HG02938 (cell line): ENCODE measurements around the gene SLCO4A1.

Experiments
- ATAC-seq: cut with Tn5 transposase; IDR thresholded peaks from one replicate; pipeline ENCODE4 v1.9.1; 2021; ENCODE audit warnings: mild to moderate bottlenecking, moderate library complexity; ENCODE audit not compliant: unreplicated experiment

Gene SLCO4A1

GRCh38 chr20:62696989-62697388, 54.7 kb downstream of the SLCO4A1 start:
- no peak for ATAC-seq

- no peak for ATAC-seq
Measured at GRCh38 chr20:62697468-62697912, 55.2 kb downstream of the SLCO4A1 start.

- ATAC-seq: no peak
Measured at GRCh38 chr20:62698231-62698630, 55.9 kb downstream of the SLCO4A1 start.

GRCh38 chr20:62699296-62699695, 57.0 kb downstream of the SLCO4A1 start:
- no peak for ATAC-seq

GRCh38 chr20:62699741-62700140, 57.4 kb downstream of the SLCO4A1 start:
- ATAC-seq: no peak

- ATAC-seq: no peak
Measured at GRCh38 chr20:62700261-62700930, 58.1 kb downstream of the SLCO4A1 start.

GRCh38 chr20:62701161-62702012, 59.1 kb downstream of the SLCO4A1 start:
- no peak for ATAC-seq

- ATAC-seq: no peak
Measured at GRCh38 chr20:62702013-62702300, 59.7 kb downstream of the SLCO4A1 start.

GRCh38 chr20:62702895-62703852, 60.9 kb downstream of the SLCO4A1 start:
- no peak for ATAC-seq

- no peak for ATAC-seq
Measured at GRCh38 chr20:62703853-62704228, 61.5 kb downstream of the SLCO4A1 start.

- no peak for ATAC-seq
Measured at GRCh38 chr20:62704341-62704948, 62.1 kb downstream of the SLCO4A1 start.

GRCh38 chr20:62705627-62706026, 63.3 kb downstream of the SLCO4A1 start:
- ATAC-seq: no peak

- ATAC-seq: no peak
Measured at GRCh38 chr20:62706344-62706743, 64.0 kb downstream of the SLCO4A1 start.

- ATAC-seq: no peak
Measured at GRCh38 chr20:62706857-62707256, 64.6 kb downstream of the SLCO4A1 start.

- ATAC-seq: no peak
Measured at GRCh38 chr20:62707276-62707920, 65.1 kb downstream of the SLCO4A1 start.

- no peak for ATAC-seq
Measured at GRCh38 chr20:62707921-62708521, 65.7 kb downstream of the SLCO4A1 start.

GRCh38 chr20:62708591-62709536, 66.6 kb downstream of the SLCO4A1 start, which contains the start of gene NTSR1:
NTSR1 (plus strand) TSS chr20:62708836; CDS start chr20:62709208, 372 bp downstream.
- no peak for ATAC-seq

GRCh38 chr20:62709537-62709905, 67.2 kb downstream of the SLCO4A1 start:
- ATAC-seq: no peak
